ENCODE results near the gene AGO1.
"Not testable (repeated sequence)": the region's sequence is repeated elsewhere in the genome, so short reads cannot be mapped to it uniquely, and the experiment has no call there.

AGO1 gene

GRCh38 chr1:35914717-35915116 lies 31.7 kb downstream of the AGO1 start:
- no peak for FAIRE-seq
- no peak for DNase-seq (ENCODE audit: low spot score)

DNA sequence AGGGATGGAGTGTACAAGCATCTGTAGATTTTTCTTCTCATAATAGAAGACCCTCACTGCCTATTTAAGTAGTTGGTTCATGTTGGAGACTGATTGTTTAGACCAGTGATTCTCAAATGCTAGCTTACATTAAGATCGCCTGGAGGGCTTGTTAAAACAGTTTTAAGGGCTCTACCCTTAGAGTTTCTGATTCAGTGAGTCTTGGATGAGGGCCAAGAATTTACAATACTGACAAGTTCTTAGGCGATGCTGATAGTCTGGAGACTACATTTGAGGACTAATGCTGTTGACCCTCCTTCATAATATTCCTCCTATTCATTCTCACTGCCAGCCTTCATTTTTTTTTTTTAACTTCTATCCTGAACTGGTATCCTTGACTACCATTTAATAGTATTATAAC lies 32.7 kb downstream of the AGO1 start:
- no peak for DNase-seq (ENCODE audit: low spot score)
- no peak for FAIRE-seq

DNA sequence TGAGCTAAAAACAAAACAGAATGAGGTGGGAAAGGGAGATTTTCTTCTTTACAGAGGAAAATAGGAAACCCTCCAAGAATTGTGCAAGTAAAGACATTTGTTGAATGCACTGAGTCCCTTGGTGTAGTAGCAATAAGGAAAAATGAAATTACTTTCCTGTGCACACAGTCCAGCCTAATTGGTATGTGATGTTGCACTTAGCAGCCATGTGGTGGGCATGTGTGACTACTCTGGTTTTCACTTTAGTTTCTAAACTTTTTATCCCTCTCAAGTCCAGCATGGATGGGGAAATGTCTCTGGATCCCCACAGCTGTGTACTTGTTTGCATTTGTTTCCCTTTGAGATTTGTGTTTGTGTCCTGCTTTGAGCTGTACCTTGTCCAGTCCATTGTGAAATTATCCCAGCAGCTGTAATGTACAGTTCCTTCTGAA lies 40.8 kb downstream of the AGO1 start:
- FAIRE-seq: no peak

GRCh38 chr1:35924838-35925237 lies 41.8 kb downstream of the AGO1 start:
- FAIRE-seq: no peak
- DNase-seq (ENCODE audit: low spot score): no peak

More for the DNA sequence above, 40.8 kb downstream of the AGO1 start:
- no peak for DNase-seq (ENCODE audit: low spot score)

DNA sequence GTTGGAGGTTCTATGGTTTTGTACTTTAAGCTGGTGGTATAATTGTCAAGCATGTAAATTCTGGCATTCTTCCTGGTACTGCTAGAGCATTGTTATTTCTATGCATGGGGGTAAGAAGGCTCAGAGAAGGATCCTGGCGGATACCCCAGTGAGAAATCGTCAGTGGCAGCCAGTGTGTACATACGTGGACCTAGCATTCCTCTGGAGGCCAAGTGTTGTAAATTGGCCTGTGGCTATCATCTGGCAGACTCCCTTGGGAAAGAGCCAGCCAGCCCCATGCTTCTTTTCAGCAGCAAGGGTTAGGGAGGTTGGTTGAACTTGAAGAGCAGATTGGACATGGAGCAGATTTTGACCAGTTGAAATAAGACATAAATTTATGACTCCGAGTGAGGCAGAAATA lies 42.7 kb downstream of the AGO1 start:
- no peak for FAIRE-seq
- DNase-seq (ENCODE audit: low spot score): no peak

GRCh38 chr1:35927472-35927871 lies 44.5 kb downstream of the AGO1 start:
- DNase-seq (ENCODE audit: low spot score) (no peak), FAIRE-seq (no peak)

- peak; percentile 39 for DNase-seq (ENCODE audit: low spot score)
- FAIRE-seq: no peak
Observed at GRCh38 chr1:35929730-35930592, 47.0 kb downstream of the AGO1 start.

DNA sequence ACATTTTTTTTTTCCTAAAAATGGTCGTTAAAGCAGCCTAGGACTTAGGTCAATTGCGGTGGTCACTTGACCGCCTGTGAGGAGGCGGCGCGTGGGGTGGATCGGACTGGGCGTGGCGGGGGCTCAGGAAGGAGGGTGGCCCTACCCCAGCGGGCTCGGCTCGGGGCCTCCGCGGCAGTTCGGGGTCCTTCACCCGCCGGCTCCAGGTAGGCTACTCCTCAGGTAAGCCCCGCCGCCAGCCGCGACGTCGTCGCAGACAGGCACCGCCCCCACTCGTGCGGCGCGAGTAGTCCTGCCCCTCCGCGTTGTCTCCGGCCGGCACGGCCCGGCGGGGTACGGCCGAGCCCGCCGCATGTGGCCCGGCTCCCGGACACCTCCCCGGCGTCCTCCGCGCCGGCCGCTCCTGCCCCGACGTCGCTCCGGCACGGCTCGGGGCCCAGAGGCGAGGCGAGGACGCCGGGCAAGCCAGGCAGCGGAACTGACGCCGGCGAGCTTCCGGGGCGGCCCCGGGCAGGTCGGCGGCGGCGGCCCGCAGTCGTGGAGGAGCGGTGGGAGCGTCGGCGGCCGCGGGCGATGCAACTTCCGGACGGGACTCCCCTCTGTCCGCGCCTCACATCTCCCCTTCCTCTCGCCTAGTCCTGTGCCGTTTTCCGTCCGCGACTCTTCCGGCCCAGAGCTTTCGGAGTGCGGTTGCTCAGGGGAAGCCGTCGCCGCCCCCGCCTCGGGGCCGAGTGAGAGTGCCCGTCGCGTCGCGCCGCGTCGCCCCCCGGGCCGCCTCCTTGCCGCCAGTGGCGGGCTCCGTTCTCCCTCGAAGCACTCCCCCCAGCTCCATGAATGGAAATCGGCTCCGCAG lies 47.8 kb downstream of the AGO1 start, which contains the start of gene AGO3:
Gene AGO3, plus strand, starts transcription at position 513 of the 853 bp plus-strand sequence. Its CDS starts 322 bp downstream, at position 835.
- FAIRE-seq (peak; percentile 82), DNase-seq (ENCODE audit: low spot score) (peak; percentile 94)

DNA sequence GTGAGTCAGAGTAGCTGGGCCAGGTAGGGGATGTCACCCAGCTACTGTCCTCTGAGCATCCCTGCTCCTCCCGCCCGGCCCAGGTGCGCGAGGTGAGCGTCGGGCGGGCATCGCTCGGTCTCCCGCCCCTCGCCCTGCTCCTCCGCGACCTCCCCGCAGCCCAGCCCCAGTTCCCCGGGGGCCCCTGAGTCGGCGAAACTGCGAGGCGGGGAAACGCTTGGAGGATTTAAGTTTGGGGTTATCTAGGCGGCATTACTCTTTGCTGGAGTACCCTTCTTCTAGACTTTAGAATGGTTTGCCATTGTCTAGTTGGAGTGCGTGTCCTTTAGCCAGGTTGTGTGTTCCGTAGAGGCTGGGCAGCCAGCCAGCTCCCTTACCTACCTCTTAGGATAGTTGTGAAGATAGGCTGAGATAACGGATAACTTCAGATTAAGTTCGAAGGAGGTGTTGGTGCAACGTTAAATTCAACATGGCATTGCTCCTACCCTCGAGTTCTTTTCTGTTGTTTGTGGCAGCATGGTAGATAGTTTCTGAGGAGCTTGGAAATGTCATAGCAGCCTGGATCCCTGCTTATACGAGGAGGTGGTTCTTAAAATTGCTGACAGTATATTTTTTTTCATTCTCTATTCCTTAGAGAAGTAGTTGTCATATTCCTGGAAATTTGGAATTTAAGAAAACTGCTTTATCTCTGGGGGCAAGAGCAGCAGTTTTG lies 48.6 kb downstream of the AGO1 start:
- DNase-seq (ENCODE audit: low spot score): no peak
- FAIRE-seq: no peak

- no peak for DNase-seq (ENCODE audit: low spot score)
- no peak for FAIRE-seq
Observed at GRCh38 chr1:35932158-35932636, 49.2 kb downstream of the AGO1 start.

DNA sequence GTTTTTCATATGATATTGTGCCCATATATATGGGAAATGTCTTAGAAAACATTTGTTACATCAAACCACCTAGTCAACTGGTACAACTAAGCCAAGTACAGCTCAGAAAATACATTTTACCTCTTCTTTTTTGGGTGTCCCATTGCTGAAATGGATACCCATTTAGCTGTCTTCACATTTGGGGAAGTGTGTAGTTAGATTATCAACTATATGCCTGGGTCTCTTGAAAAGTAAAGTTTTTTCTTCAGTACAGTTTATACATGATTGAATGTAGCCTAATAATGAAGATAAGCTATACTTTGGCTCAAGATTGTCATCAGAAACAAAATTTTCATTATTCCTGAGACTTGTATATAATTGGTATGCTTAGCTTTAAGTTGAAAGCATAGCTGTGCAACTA lies 49.9 kb downstream of the AGO1 start:
- FAIRE-seq: no peak

DNA sequence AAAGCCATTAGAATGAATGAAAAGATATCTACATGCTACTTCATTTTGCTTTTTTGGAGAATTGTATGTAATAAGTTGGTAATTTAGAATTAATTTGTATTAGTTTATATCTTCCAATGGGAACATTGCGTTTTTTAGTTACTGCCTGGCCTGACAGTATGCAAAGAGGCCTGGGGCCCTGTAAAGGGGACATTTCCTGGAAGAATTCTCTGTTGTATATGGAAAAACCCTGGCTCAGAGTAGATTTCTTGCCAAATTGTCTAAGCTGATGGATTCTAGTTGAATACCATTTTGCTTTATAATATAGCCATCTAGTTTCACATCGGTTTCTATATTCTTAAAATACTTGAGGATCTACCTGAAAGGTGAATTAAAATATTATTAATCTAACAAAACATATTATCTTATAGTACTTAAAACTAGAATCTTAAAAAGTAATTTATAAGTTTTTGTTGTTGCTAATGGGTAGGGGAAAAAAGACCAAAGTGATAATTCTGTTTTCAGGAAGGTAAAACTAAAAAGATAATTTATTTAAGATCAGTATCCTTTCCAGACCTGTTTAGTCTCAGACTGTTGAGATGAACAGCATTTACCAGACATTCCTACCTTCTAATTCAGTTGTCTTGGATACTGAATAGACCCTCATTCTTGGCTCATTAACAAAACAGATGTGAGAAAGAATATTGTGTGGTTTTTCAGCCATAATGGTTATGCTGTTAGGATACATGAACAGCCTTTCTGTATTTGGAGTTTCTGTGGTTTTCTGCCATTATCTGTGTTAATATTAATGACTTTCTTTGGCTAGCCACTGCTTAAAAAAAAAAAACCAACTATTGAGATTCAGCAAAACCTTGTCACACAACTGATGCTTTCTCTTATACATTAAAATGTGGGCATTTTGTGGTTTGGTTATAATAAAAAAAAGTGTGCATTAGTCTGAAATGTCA lies 52.7 kb downstream of the AGO1 start:
- no peak for FAIRE-seq
- DNase-seq (ENCODE audit: low spot score): no peak

More for the DNA sequence above, 49.9 kb downstream of the AGO1 start:
- DNase-seq (ENCODE audit: low spot score): no peak

DNA sequence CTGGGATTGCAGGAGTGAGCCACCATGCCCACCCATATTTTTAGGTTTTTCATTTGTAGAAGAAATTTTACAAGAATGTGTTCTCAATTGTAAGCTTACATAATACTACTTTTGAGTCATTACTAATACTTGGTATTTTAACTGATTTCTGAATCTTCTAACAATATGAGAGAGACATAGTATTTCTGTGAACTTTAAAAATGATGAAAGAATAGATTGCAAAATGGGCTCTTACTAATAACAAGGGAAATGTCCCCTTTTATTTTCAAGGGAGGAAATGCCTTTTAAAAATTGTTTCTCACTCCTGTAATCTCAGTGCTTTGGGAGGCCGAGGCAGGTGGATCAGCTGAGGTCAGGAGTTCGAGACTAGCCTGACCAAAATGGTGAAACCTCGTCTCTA lies 53.8 kb downstream of the AGO1 start:
- FAIRE-seq: no peak
- no peak for DNase-seq (ENCODE audit: low spot score)

- FAIRE-seq: no peak
- DNase-seq (ENCODE audit: low spot score): no peak
Observed at GRCh38 chr1:35939484-35939883, 56.5 kb downstream of the AGO1 start.

DNA sequence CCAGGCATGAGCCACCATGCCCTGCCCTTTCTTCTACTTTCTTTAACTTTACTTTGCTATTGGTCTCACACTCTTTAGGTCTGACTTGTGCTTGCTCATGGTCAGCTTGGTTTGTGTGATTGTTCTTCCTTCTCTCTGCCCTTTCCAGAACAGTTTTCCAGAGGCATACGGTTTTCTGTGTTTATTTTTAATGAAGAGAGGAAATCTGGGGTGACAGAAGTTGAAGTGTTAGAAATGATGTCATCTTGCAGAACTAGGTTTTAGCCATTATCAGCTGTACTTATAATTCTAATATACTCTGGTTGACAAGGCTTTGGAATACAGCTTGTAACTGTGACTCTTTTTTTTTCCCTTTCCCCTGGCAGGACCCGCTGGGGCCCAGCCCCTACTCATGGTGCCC lies 62.3 kb downstream of the AGO1 start:
- DNase-seq (ENCODE audit: low spot score) (no peak), FAIRE-seq (no peak)

DNA sequence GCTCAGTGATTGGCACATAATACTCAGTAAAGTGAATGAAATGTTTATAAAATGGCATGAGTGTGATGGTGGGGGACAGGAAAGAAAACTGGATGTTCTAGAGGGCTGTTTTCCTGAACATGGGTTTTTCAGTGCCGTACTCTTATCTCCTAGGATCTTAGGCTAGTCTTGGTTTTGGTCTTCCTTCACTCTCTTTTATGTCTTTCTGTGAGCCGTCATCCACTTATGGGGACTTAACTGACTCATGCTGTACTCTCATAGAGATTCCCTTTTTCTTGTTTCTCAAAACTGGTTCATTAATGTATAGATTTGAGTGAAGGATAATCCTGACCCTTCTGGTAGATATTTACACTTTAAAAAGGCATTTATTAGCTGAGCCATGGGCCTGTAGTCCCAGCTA lies 64.5 kb downstream of the AGO1 start:
- DNase-seq (ENCODE audit: low spot score) (no peak), FAIRE-seq (no peak)

GRCh38 chr1:35958558-35958957 lies 75.5 kb downstream of the AGO1 start:
- FAIRE-seq (no peak), DNase-seq (ENCODE audit: low spot score) (no peak)

DNA sequence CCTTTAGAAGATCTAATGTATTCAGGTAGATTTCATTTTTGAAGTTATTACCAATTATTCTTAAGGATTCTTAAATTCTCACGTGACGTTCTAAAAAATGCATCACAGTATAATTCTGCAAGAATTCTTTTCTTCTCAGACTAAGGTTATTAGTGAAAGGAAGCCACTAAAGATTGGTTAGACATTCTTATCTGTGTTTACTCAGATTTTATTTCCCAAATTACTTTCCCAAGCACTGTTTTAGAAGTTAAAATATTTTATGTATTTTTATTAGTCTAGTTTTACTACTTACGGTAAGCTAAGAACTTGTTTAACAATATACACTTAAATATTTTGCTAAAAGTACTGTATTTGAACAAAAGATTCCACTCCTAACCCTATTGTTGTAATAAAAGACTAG lies 76.3 kb downstream of the AGO1 start:
- no peak for FAIRE-seq
- no peak for DNase-seq (ENCODE audit: low spot score)

DNA sequence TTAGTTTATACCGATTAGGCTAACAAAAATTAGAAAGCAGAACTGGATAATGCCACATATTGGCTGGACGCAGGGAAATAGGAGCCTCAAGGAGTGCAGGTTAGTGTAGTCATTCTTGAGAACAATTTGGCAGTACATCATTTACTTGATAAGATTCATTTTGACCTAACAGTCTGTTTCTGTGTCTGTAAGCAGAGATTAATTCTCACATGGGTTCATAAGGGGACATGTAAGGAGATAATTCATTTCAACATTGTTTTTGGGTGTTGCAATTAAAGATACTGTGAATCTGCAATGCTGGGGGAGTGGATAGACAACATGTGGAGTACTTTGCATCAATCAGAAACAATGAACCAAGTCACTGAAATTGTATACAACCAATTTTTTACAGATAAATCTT lies 79.9 kb downstream of the AGO1 start:
- DNase-seq (ENCODE audit: low spot score) (no peak), FAIRE-seq (no peak)

GRCh38 chr1:35964277-35964676 lies 81.3 kb downstream of the AGO1 start:
- FAIRE-seq; DNase-seq (ENCODE audit: low spot score): not testable (repeated sequence)
